Astrocyte (in vitro differentiated cells and primary cell): ENCODE results near the gene MCTP1.

Source experiments
- CTCF ChIP-seq: IDR thresholded peaks from 2 replicates; pipeline ENCODE4 v1.5.1; 2011; ENCODE audit warnings: low read depth, mild to moderate bottlenecking, inconsistent platforms, low read length, moderate library complexity; ENCODE audit not compliant: insufficient read depth
- EZH2 ChIP-seq: IDR thresholded peaks from 2 replicates; pipeline ENCODE4 v1.6.1; 2012; ENCODE audit warnings: mild to moderate bottlenecking, low read length, inconsistent platforms; ENCODE audit not compliant: insufficient read depth

DNA sequence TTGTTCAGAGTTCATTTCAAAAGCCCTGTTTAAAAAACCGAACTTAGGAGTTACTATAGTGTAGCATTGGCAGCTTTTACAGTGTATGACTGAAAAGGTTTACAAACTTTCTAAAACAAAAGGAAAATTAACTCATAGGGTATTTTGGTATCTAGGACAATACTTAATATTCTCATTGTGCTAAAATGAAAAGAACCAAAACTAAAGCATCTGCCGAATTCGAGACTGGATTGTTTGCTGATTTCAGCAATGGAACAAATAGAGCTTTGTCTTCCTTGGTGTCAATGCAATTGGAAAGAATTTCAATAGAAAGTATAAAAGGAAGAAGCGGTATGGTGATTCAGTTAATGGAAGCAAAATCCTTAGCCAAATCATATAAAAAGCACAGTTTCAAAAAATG is 412.4 kb downstream of the MCTP1 start:
- TF ChIP-seq CTCF (no peak), EZH2 (no peak)
